ENCODE results near the gene INTS11. TPM values are rescaled to one million over a fixed set of nuclear protein-coding genes. Genes with fewer than 3 reads are reported as not detected.
A peak's percentile ranks its signal among the peaks of the same experiment; 100 is the strongest.

Gene INTS11
- total and polyA plus RNA-seq, 2 of the 8 experiments (the other 6 are each of a cell fraction or from before 2014, with no cell fraction given) = 113 to 243 TPM

- CTCF ChIA-PET (ENCODE audit: partially characterized antibody) = interaction anchor here (1.0 kb wide), 2 partner anchors 10 to 14 kb away, joined by 3 read pairs; no protein-coding TSS in a partner anchor
- no peak overlapping the region for H3K14ac ChIP-seq (ENCODE audit: insufficient read length)
- no peak overlapping the region for H2BK15ac ChIP-seq (ENCODE audit: low read length)
- H4K20me1 ChIP-seq (replicated peaks in 1 of 2; ENCODE audit: control insufficient read depth in 1 of 2, insufficient read depth in 2 of 2, low read length in 2 of 2) = peaks cover 0 to 6% of the 10 kb centered on the region in 2 experiments
- no peak overlapping the region for H2BK120ac ChIP-seq (replicated peaks; ENCODE audit: low read depth, low read length)
- H2BK5ac ChIP-seq (ENCODE audit: low read depth, low read length) = no peak overlapping the region
- H3K23ac ChIP-seq (ENCODE audit: insufficient read length) = no peak overlapping the region
- H2BK12ac ChIP-seq (ENCODE audit: low read depth, low read length) = no peak overlapping the region
- H2AFZ ChIP-seq (ENCODE audit: low read length) = no peak overlapping the region
- no peaks in the 10 kb centered on the region for H3K79me2 ChIP-seq (ENCODE audit: control insufficient read depth in 1 of 2, insufficient read depth in 2 of 2, low read length in 2 of 2)
- no peak overlapping the region for H4K5ac ChIP-seq (ENCODE audit: insufficient read length, low read depth, low read length)
- H2BK20ac ChIP-seq (ENCODE audit: low read length) = no peak overlapping the region
- peak overlapping the region in 3 of 4 experiments; percentile 23 to 61 (median 26); a peak in 5 of 8 replicates for H3K4me3 ChIP-seq (ENCODE audit: extremely low read depth in 1 of 4, insufficient read depth in 2 of 4, low read depth in 3 of 4, low read length in 4 of 4)
- H3K18ac ChIP-seq (ENCODE audit: extremely low read depth, low read length) = peak overlapping the region; percentile 60
- no peak overlapping the region for H2AK5ac ChIP-seq (ENCODE audit: low read depth, low read length)
- peaks cover 16% of the 10 kb centered on the region; the same call in 1 of the 2 replicates for H3K23me2 ChIP-seq (ENCODE audit: low read depth, low read length)
- no peak overlapping the region for H3K27ac ChIP-seq (ENCODE audit: low read depth, low read length)
- H3K4ac ChIP-seq (replicated peaks; ENCODE audit: insufficient read length, low read depth, low read length) = no peak overlapping the region
- H3K4me1 ChIP-seq (replicated peaks in 1 of 4; ENCODE audit: control insufficient read depth in 3 of 4, insufficient read depth in 4 of 4, low read length in 3 of 4) = peaks cover 2 to 48% (median 38%) of the 10 kb centered on the region in 4 experiments
- peaks cover 9 to 17% (median 14%) of the 10 kb centered on the region in 4 experiments for H3K27me3 ChIP-seq (replicated peaks in 1 of 4; ENCODE audit: control insufficient read depth in 3 of 4, extremely low read depth in 1 of 4, insufficient read depth in 3 of 4, low read length in 3 of 4)
- no peak overlapping the region for H3K9ac ChIP-seq (replicated peaks in 1 of 4; ENCODE audit: extremely low read depth in 1 of 4, low read depth in 3 of 4, low read length in 3 of 4)
- 9% methylated on average over 9 of the region's 52 CpGs; no CpG with 5 or more reads in 1 of the 2 experiments for WGBS, 2 experiments (ENCODE audit: extremely low coverage in 1 of 2, insufficient coverage in 1 of 2, insufficient read length in 1 of 2, insufficient replicate concordance in 2 of 2, low coverage in 1 of 2, low lambda C conversion rate in 2 of 2, missing lambda C conversion rate in 1 of 2)
- TF ChIP-seq RAD21 (IDR thresholded peaks at IDR 0.05 in 1 of 2, conservative IDR thresholded peaks at IDR 0.05 in 1 of 2; ENCODE audit: low read depth in 2 of 2, low read length in 2 of 2) (no peak), SUZ12 (IDR thresholded peaks at IDR 0.05; ENCODE audit: low read length) (peak; percentile 20; the same call in 1 of the 2 replicates), USF2 (IDR thresholded peaks at IDR 0.05; ENCODE audit: low read length) (no peak), E2F6 (IDR thresholded peaks at IDR 0.05) (peak; percentile 68), MAX (IDR thresholded peaks at IDR 0.05) (peak; percentile 66)
- no peaks in the 10 kb centered on the region for H3K79me1 ChIP-seq (ENCODE audit: low read depth, low read length)
- no peaks in the 10 kb centered on the region for H3K9me3 ChIP-seq (ENCODE audit: insufficient read depth in 2 of 2, low read depth in 1 of 2, low read length in 1 of 2)
- POLR2A ChIA-PET (ENCODE audit: partially characterized antibody) = interaction anchor here (0.8 to 5.1 kb wide), 3 partner anchors 17 to 47 kb away, joined by 3 to 80 read pairs (median 4); partner anchors contain the start of gene AURKAIP1
- FAIRE-seq (no peak), DNase-seq (ENCODE audit: low read depth in 1 of 2, low spot score in 2 of 2) (peak in 1 of 2 experiments; percentile 74)
- no peak overlapping the region for H4K91ac ChIP-seq (replicated peaks; ENCODE audit: insufficient read length, low read length)
- no peak overlapping the region for H3K56ac ChIP-seq (replicated peaks; ENCODE audit: insufficient read length, low read depth, low read length)
- no peak overlapping the region; the same call in 1 of the 2 replicates for H4K8ac ChIP-seq (ENCODE audit: extremely low read depth, insufficient read depth, low read length)
- no peaks in the 10 kb centered on the region for H3K36me3 ChIP-seq (ENCODE audit: control insufficient read depth in 2 of 4, insufficient read depth in 4 of 4, low read length in 3 of 4)
- peak overlapping the region; percentile 69 to 95 for H3K4me2 ChIP-seq (ENCODE audit: insufficient read depth in 1 of 2, low read depth in 2 of 2, low read length in 2 of 2)
Observed at GRCh38 chr1:1355416-1355815, 31.0 kb upstream of the INTS11 start.

All from H1 (cell line).